ENCODE results near the gene SLC39A13. TPM values are rescaled to one million over a fixed set of nuclear protein-coding genes. Genes with fewer than 3 reads are reported as not detected.

The SLC39A13 gene
- total RNA-seq, 1 experiment from 2014 or later: 46.2 TPM

DNA sequence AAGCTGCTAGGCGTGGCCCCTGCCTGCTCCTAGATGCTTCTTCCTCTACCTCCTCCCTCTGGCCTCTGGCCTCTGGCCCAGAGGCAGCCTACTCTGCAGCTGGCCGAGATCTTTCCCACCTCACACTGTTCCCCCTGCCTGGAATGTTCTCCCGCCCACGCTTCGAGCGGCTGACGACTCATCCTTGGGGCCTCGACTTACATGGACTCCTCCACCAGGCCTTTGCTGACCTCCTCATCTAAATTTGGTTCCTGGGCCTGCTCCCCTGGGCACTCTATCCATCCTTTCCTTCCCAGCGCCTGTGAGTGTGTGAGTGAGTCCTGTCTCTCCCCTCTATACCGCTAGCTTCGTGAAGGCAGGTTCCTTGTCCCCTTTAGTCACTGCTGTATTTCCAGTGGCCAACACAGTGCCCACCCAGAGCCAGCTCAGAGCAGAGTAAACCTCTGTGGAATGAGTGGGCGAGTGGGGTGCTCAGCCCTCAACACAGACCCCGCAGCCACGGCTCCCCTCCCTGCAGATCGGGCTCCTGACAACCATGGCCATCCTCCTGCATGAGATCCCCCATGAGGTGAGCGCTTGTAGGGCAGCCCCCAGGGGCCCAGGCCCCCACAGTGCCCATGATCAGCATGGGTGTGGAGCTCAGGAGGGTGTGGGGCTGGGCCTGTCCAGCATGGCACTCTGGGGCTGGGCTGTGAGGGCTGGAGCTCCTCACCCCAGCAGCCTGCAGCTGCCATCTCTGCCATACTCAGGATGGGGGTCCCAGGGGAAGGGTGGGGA lies 5.7 kb downstream of the SLC39A13 start:
- in situ Hi-C loops (cut with HindIII; ENCODE audit: low pct_unique_long_range_greater_than_20kb, low sequenced_read_pairs): no loop called here

DNA sequence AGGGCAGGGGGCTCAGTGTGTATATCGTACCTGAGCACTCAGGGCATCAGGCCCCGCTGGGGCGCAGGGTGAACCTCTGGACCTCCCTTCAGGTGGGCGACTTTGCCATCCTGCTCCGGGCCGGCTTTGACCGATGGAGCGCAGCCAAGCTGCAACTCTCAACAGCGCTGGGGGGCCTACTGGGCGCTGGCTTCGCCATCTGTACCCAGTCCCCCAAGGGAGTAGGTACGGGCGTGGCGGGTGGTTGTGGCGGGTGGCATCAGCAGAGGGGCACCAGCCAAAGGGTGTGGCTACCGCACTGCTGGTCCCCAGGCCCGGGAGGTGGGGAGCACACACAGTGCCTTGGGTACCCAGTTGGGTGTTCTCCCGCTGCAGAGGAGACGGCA lies 6.3 kb downstream of the SLC39A13 start:
- no peak for DNase-seq (ENCODE audit: low read depth)
- in situ Hi-C loops (cut with HindIII; ENCODE audit: low pct_unique_long_range_greater_than_20kb, low sequenced_read_pairs): no loop called here

More for the DNA sequence above, 5.7 kb downstream of the SLC39A13 start:
- DNase-seq (ENCODE audit: low read depth): no peak

DNA sequence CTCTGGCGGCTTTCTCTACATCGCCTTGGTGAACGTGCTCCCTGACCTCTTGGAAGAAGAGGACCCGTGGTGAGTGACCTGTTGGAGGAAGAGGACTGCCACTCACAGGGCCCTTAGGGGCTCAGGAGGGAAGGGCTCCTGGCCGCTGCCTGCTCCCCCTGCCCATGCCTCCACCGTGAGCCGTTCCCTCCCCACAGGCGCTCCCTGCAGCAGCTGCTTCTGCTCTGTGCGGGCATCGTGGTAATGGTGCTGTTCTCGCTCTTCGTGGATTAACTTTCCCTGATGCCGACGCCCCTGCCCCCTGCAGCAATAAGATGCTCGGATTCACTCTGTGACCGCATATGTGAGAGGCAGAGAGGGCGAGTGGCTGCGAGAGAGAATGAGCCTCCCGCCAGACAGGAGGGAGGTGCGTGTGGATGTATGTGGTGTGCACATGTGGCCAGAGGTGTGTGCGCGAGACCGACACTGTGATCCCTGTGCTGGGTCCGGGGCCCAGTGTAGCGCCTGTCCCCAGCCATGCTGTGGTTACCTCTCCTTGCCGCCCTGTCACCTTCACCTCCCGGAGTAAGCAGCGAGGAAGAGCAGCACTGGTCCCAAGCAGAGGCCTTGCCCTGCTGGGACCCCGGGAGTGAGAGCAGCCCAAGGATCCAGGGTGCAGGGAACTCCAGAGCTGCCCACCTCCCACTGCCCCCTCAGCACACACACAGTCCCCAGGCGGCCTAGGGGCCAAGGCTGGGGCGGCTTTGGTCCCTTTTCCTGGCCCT lies 6.9 kb downstream of the SLC39A13 start:
- in situ Hi-C loops (cut with HindIII; ENCODE audit: low pct_unique_long_range_greater_than_20kb, low sequenced_read_pairs): no loop called here
- no peak for DNase-seq (ENCODE audit: low read depth)

GRCh38 chr11:47415949-47416472 lies 7.6 kb downstream of the SLC39A13 start:
- in situ Hi-C loops (cut with HindIII; ENCODE audit: low pct_unique_long_range_greater_than_20kb, low sequenced_read_pairs): no loop called here
- DNase-seq (ENCODE audit: low read depth): peak; percentile 49

DNA sequence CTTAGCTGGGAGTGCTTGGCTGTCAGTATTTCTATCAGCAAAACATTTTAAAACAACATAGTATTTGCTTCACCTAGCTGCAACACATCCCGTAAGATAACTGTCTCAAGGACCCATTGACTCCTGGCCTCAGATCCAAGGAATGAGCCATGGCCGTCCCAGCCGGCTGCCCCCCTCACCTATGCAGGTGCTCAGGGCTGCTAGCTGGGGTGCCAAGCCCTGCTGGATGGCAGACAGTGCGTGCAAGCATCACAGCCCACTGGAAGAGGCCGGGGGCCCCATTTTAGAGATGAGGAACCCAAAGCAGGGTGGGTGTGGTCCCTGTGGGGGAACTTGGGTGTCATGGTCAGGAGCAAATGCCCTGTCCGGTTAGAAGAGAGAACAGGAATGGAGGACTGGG lies 9.3 kb downstream of the SLC39A13 start:
- no peak for DNase-seq (ENCODE audit: low read depth)
- in situ Hi-C loops (cut with HindIII; ENCODE audit: low pct_unique_long_range_greater_than_20kb, low sequenced_read_pairs): no loop called here

DNA sequence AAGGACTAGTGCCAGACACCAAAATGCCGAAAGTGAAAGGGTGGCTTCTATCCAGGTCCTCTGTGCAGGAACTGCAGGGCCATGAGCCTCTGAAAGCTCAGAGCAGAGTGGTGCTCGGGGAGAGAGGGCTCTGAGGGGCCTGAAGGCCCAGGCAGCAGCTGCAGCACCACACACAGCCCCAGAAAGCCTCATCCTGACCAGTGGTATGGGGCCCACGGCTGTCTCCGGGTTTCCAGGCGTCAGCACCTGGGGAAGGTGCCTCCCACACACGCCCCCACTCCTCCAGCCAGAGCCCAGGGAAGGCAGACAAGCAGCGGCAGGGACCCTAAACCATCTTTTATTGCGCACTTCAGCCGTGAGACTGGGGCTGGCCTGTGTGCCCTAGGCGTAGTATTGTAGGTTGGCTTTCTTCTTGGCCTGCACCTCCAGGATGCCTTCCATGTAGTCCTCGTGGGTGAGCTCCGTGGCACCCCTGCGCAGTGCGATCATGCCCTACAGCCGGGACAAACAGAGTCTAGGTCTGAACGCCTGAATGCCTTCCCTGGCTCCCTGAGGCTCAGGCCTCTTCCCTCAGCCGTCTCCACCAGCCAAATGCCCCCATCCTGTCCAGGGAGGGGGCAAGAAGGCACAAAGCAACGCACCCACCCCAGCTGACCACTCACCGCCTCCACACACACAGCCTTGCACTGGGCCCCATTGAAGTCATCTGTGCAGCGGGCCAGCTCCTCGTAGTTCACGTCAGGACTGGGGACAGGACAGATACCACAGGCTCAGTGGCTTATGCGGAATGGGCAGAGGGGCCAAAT lies 10.3 kb downstream of the SLC39A13 start:
- DNase-seq (ENCODE audit: low read depth): no peak

DNA sequence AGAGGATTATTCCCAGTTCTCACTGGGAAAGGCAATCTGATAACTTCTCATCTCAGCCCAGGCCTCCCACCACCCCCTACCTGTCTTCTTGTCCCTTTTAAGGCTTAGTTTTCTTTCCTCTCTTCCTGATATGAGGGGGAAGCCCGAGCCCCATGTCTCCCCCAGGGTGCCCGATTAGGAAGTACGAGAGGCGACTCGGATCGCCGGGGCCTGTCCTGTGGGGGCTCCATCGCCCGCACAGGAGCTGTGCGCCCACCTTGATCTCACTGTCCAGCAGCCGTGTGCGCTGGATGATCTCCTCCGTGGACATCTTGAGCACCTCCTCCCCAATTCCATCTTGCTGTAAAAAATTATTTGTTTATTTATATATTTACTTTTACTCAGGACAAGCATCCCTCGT lies 17.2 kb downstream of the SLC39A13 start:
- DNase-seq (ENCODE audit: low read depth): no peak
- in situ Hi-C loops (cut with HindIII; ENCODE audit: low pct_unique_long_range_greater_than_20kb, low sequenced_read_pairs): no loop called here

More for the DNA sequence above, 10.3 kb downstream of the SLC39A13 start:
- in situ Hi-C loops (cut with HindIII; ENCODE audit: low pct_unique_long_range_greater_than_20kb, low sequenced_read_pairs): no loop called here

DNA sequence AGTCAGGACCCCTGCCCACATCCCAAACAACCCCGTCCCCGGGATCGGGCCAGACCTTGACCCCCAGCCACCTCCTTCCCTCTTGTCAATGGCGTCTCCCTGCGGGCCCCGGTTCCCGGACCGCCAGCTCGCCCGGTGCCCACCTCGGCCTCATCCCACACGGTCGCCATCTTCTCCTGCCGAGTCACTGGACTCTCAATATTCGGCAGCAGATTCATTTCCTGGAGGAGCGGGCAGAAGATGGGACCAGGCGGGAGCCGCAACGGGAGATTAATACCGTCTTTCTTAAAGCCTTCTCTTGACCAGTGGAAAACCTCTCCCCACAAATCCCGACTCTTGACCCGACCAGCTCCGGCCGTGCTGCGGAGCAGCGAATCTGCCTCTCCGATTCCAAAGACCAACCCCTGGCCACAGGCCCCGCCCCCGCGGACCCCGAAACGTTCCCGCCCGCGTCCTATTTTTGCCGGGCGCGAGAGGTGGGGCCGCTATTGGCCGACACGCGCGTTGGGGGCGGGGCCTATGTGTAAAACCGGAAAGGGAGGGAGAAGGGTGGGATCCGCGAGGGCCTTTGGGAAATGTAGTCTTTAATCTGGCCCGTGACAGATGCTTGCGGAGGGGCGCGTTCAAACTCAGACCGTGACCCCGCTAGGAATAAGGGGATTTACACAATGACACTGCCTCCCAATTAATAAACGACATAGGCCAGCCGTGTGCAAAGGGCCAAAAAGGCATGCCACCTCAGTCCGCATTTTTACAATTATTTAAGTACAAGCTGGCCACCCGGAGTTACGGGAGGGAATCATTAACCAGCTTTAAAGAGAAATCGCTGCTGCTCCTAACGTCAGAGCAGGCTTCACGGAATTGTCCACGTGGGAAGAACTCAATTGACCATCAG lies 17.9 kb downstream of the SLC39A13 start, which contains the start of gene PSMC3:
Gene PSMC3 (minus strand): TSS at position 378 of the 895 bp plus-strand sequence. CDS start 160 bp downstream, at position 218.
- in situ Hi-C loops (cut with HindIII; ENCODE audit: low pct_unique_long_range_greater_than_20kb, low sequenced_read_pairs): no loop called here
- peak; percentile 96 for DNase-seq (ENCODE audit: low read depth)

- no peak for DNase-seq (ENCODE audit: low read depth)
- in situ Hi-C loops (cut with HindIII; ENCODE audit: low pct_unique_long_range_greater_than_20kb, low sequenced_read_pairs): no loop called here
These were observed 22.1 kb downstream of the SLC39A13 start for GRCh38 chr11:47430524-47430923.

GRCh38 chr11:47431356-47432083 lies 23.1 kb downstream of the SLC39A13 start:
- DNase-seq (ENCODE audit: low read depth): no peak
- in situ Hi-C loops (cut with HindIII; ENCODE audit: low pct_unique_long_range_greater_than_20kb, low sequenced_read_pairs): no loop called here

DNA sequence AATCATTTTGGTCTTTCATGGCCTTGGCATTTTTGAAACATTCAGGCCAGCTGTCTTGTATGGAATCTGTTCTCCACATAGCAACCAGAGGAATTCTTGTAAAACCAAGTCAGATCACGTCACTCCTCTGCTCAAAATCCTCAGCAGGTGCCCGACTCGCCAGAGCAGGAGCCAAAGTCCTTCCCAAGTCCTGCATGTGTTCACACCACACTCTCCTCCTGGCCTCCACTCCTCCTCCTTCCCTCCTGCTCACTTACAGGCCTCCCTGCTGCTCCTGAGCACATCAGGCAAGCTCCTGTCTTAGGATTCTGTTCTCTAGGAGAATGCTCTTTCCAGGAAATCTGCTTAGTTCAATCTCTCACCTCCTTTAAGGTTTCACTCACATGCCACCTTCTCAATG lies 24.8 kb downstream of the SLC39A13 start:
- DNase-seq (ENCODE audit: low read depth): no peak

DNA sequence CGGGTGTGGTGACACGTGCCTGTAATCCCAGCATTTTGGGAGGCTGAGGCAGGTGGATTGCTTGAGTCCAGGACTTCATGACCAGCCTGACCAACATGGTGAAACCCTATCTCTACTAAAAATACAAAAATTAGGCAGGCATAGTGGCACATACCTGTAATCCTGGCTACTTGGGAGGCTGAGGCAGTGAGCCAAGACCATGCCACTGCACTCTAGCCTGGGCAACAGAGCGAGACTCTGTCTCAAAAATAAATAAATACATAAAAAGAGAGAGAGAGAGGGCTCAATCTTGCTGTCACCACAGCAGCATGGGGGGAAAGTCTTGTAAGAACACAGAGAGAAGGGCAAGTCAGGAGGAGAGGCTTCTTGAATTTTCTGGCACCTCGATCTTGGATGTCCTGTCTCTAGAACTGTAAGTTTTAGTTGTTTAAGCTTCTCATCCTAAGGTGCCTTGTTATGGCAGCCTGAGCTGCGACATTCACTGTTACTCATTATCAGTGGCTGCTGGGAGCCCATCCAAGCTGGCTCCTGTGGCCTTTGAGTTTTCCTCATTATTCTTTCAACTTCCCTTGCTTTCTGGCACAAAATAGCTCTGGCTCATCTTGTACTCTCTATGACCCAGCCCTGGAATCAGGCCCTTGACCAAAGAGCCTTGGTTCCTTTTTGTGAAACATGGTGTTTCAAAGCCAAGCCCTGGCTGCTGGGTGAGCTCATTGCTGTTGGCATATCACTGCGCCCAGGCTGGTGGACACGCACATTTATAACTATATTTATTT lies 25.8 kb downstream of the SLC39A13 start:
- in situ Hi-C loops (cut with HindIII; ENCODE audit: low pct_unique_long_range_greater_than_20kb, low sequenced_read_pairs): no loop called here
- peak; percentile 40 for DNase-seq (ENCODE audit: low read depth)

More for the DNA sequence above, 24.8 kb downstream of the SLC39A13 start:
- in situ Hi-C loops (cut with HindIII; ENCODE audit: low pct_unique_long_range_greater_than_20kb, low sequenced_read_pairs): no loop called here

DNA sequence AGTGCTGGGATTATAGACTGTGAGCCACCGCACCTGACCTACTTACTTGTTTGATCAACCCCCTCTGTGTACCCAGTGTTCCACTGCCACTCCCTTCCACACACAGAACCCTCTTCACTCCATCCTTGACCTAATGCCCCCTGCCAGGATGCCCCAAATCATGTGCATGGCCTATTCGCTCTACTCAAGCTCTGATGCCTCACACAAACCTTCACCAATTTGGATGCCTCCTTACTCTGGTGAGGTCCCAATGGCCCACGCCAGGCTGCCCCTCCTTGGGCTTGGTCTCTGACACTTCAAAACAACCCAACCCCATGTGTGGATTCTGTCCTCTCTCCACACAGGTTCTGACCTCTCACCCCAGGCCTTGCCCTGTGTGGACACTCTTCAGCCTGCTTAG lies 27.3 kb downstream of the SLC39A13 start:
- in situ Hi-C loops (cut with HindIII; ENCODE audit: low pct_unique_long_range_greater_than_20kb, low sequenced_read_pairs): no loop called here
- no peak for DNase-seq (ENCODE audit: low read depth)

DNA sequence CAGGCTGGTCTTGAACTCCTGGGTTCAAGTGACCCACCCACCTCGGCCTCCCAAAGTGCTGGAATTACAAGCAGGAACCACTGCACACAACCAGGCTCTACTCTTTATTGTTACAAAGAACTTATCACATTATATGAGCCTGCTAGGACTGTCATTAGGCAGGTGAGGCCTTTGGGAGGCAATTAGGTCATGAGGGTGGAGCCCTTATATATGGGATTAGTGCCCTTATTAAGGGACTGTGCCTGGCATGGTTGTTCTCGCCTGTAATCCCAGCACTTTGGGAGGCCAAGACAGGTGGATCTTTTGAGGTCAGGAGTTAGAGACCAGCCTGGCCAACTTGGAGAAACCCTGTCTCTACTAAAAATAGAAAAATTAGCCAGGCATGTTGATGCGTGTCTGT lies 28.3 kb downstream of the SLC39A13 start:
- DNase-seq (ENCODE audit: low read depth): no peak
- in situ Hi-C loops (cut with HindIII; ENCODE audit: low pct_unique_long_range_greater_than_20kb, low sequenced_read_pairs): no loop called here

DNA sequence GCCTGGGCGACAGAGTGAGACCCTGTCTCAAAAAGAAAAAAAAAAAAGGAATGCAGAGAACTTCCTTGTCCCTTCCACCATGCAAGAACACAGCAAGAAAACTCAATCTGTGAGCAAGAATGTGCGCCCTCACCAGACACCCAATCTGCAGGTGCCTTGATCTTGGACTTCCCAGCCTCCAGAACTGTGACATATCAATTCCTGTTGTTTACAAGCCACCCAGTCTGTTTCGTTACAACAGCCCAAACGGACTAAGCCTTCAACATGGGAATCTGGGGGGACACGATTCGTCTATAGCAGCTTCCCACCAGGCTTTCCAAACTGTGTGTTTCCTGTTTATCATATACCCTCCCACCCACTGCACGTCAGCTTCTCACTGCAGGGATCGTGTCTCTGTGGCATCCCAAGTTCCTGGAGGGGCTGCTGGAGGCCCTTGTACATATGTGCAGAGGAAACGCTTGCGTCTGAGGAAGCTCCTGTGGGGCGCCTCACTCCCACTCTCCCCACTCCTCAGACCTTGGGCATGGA lies 28.9 kb downstream of the SLC39A13 start:
- in situ Hi-C loops (cut with HindIII; ENCODE audit: low pct_unique_long_range_greater_than_20kb, low sequenced_read_pairs): no loop called here
- DNase-seq (ENCODE audit: low read depth): no peak

Measured in Caki2 (cell line).